CD14-positive monocyte (primary cell): Measurements from ENCODE around the gene ACTN4. TPM values are rescaled to one million over a fixed set of nuclear protein-coding genes. Genes with fewer than 3 reads are reported as not detected.

ENCODE experiments used
- DNase-seq, 3 donors: peaks; one replicate each; pipeline ENCODE4 v3.0.0-alpha.2; 2011 to 2022
- H2AFZ ChIP-seq: 2 replicates; pipeline ENCODE4 v1.6.0; 2012; ENCODE audit warnings: mild to moderate bottlenecking, low read depth, low read length, inconsistent platforms; ENCODE audit not compliant: insufficient read depth, poor library complexity, severe bottlenecking
- H3K27ac ChIP-seq, 2 donors: 1 replicate in 1 of 2; 2 replicates in 1 of 2; pipeline ENCODE4 v1.5.1; 2012 to 2013; ENCODE audit warnings: low read length in 2 of 2, control low read depth in 1 of 2, inconsistent platforms in 1 of 2, low read depth in 1 of 2, mild to moderate bottlenecking in 1 of 2
- H3K27me3 ChIP-seq, 2 donors: one replicate each; pipeline versions ENCODE4 v1.6.0 to v1.6.1; 2011 to 2013; ENCODE audit warnings: low read length in 2 of 2; ENCODE audit not compliant: control insufficient read depth in 2 of 2, insufficient read depth in 2 of 2
- H3K36me3 ChIP-seq, 2 donors: replicated peaks in 1 of 2; 1 replicate in 1 of 2; 2 replicates in 1 of 2; pipeline versions ENCODE4 v1.5.1 to v1.6.1; 2012 to 2013; ENCODE audit warnings: low read length in 2 of 2, control low read depth in 1 of 2, inconsistent platforms in 1 of 2, mild to moderate bottlenecking in 1 of 2; ENCODE audit not compliant: insufficient read depth in 2 of 2, control insufficient read depth in 1 of 2
- H3K4me1 ChIP-seq, 2 donors: 1 replicate in 1 of 2; 2 replicates in 1 of 2; pipeline versions ENCODE4 v1.5.1 to v1.6.1; 2012 to 2013; ENCODE audit warnings: low read length in 2 of 2, control low read depth in 1 of 2, inconsistent platforms in 1 of 2, mild to moderate bottlenecking in 1 of 2, moderate library complexity in 1 of 2; ENCODE audit not compliant: insufficient read depth in 2 of 2, control insufficient read depth in 1 of 2
- H3K4me2 ChIP-seq: replicated peaks from 2 replicates; pipeline ENCODE3; 2012; ENCODE audit warnings: low read length, moderate library complexity, mild to moderate bottlenecking; ENCODE audit not compliant: poor library complexity, severe bottlenecking; ENCODE audit errors: extremely low read depth
- H3K4me3 ChIP-seq, 3 experiments: fragments of 200-600 bp in 1 of 3; sonication (generic) in 1 of 3; replicated peaks in 1 of 3; 1 replicate in 2 of 3; 2 replicates in 1 of 3; pipeline ENCODE4 v1.5.1; 2011 to 2013; ENCODE audit warnings: low read length in 3 of 3, mild to moderate bottlenecking in 3 of 3, control low read depth in 2 of 3, low read depth in 2 of 3, inconsistent platforms in 1 of 3, moderate library complexity in 1 of 3
- H3K79me2 ChIP-seq: 2 replicates; pipeline ENCODE4 v1.6.0; 2012; ENCODE audit warnings: mild to moderate bottlenecking, control low read depth, inconsistent platforms, low read length, moderate library complexity; ENCODE audit not compliant: insufficient read depth
- H3K9ac ChIP-seq: 2 replicates; pipeline ENCODE4 v1.6.0; 2017; ENCODE audit warnings: low read length, mild to moderate bottlenecking; ENCODE audit not compliant: insufficient read depth, poor library complexity, severe bottlenecking
- H3K9me3 ChIP-seq, 2 donors: replicated peaks in 1 of 2; 1 replicate in 1 of 2; 2 replicates in 1 of 2; pipeline versions ENCODE4 v1.5.1 to v1.6.1; 2012 to 2013; ENCODE audit warnings: low read length in 2 of 2, control low read depth in 1 of 2; ENCODE audit not compliant: control insufficient read depth in 1 of 2, insufficient read depth in 1 of 2
- H4K20me1 ChIP-seq: 2 replicates; pipeline ENCODE4 v1.6.0; 2012; ENCODE audit warnings: mild to moderate bottlenecking, low read length, control low read depth, moderate library complexity; ENCODE audit not compliant: insufficient read depth
- H3K27ac Mint-ChIP-seq, 7 donors: one replicate each; pipeline ENCODE4 v1.8.0; 2020; ENCODE audit warnings: mild to moderate bottlenecking in 7 of 7, mixed read lengths in 7 of 7, moderate library complexity in 6 of 7, inconsistent platforms in 2 of 7
- H3K27me3 Mint-ChIP-seq, 3 donors: one replicate each; pipeline ENCODE4 v1.8.0; 2021 to 2022; ENCODE audit warnings: low read depth in 3 of 3, mild to moderate bottlenecking in 3 of 3, mixed read lengths in 3 of 3, moderate library complexity in 3 of 3, inconsistent platforms in 1 of 3
- H3K36me3 Mint-ChIP-seq, 2 donors: one replicate each; pipeline ENCODE4 v1.8.0; 2020; ENCODE audit warnings: mixed read lengths in 2 of 2, inconsistent platforms in 1 of 2, mild to moderate bottlenecking in 1 of 2
- H3K4me1 Mint-ChIP-seq: one replicate; pipeline ENCODE4 v1.8.0; 2020; ENCODE audit warnings: mild to moderate bottlenecking, mixed read lengths
- H3K4me3 Mint-ChIP-seq, 2 donors: one replicate each; pipeline ENCODE4 v1.8.0; 2020; ENCODE audit warnings: mild to moderate bottlenecking in 2 of 2, mixed read lengths in 2 of 2, moderate library complexity in 1 of 2
- H3K9me3 Mint-ChIP-seq, 7 donors: one replicate each; pipeline ENCODE4 v1.8.0; 2020 to 2022; ENCODE audit warnings: mixed read lengths in 7 of 7, mild to moderate bottlenecking in 6 of 7, moderate library complexity in 6 of 7, inconsistent platforms in 2 of 7
- WGBS: methylation state at CpG from one replicate; pipeline ENCODE4 v1.1.5; 2013; ENCODE audit warnings: missing lambda C conversion rate; ENCODE audit not compliant: insufficient coverage; 5-methylcytosine and 5-hydroxymethylcytosine counted together
- intact Hi-C, 2 donors: fragments of 100-400 bp; cut with micrococcal nuclease; formaldehyde crosslinking; loops; one replicate each; pipeline versions ENCODE4 v1.15.0 to v1.15.1; 2023
- polyA plus RNA-seq, 3 donors: library from polyadenylated mRNA; depleted of rRNA in 1 of 3; unstranded in 2 of 3; stranded (reverse) in 1 of 3; fragments of 300-500 nt in 2 of 3; fragments of >200 nt in 1 of 3; fragmentation: Illumina TruSeq in 2 of 3; gene quantifications; 1 replicate in 2 of 3; 2 replicates in 1 of 3; pipeline ENCODE4 v1.2.3, GENCODE V29; 2012 to 2021
- TF ChIP-seq, protein P1 (sequence below): fragments of 200-600 bp; IDR thresholded peaks from one replicate; pipeline ENCODE4 v1.8.0; 2022; ENCODE audit warnings: antibody characterized with exemption, mild to moderate bottlenecking

The ACTN4 gene
- polyA plus RNA-seq, 3 donors = 8.4 to 177 (median 16.0) TPM

DNA sequence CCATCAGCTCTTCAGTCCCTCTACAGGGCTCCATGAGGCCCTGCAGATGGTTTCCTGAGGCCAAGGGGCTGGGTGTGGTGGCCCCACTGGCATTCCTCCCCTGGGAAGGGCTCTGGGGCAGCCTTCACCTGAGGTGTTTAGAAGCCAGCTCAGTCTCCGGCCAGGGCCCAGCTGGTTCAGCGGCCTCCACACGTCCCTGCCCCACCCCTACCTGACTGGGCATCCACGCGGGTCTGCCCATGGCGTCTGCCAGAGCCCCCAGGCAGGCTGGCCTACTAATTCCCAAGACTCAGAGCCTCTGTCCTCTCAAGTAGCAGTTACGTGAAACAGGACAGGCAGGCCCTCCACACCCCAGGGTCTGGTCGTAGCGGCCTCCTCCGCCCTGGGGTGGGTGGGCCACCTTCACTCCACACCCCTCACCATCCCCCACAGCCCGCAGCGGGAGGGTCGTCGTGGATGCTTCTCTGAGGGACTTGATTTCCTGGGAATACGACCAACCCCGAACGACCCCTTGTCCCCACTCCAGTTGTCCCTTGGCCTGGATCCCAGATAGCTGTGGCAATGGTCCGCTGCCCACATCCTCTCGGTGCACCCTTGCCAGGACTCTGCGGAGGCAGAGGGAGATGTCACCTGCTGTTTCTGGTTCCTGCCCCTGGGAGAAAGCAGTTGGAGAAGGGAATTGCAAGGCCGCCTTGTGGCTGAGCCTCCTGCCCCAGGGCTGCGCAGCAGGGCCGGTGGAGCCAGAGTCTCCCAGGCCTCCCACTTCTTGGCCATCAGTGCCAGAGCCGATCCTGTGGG, 72.5 kb downstream of the ACTN4 start:
- H3K27ac ChIP-seq = peak overlapping the region in 1 of 2 donors; percentile 20
- no peaks in the 10 kb centered on the region for H3K27me3 ChIP-seq
- Mint-ChIP-seq H3K27ac (peak overlapping the region in 3 of 7 donors; percentile 30 to 68 (median 65)), H3K27me3 (peaks cover 0 to 1% (median 0%) of the 10 kb centered on the region in 3 donors), H3K9me3 (no peaks in the 10 kb centered on the region), H3K36me3 (peaks cover 83 to 98% of the 10 kb centered on the region in 2 donors), H3K4me3 (no peak overlapping the region), H3K4me1 (no peaks in the 10 kb centered on the region)
- peaks cover 92 to 100% of the 10 kb centered on the region in 2 donors for H3K36me3 ChIP-seq
- no peak for DNase-seq
- peaks cover 16% of the 10 kb centered on the region for H4K20me1 ChIP-seq
- H3K4me1 ChIP-seq = no peaks in the 10 kb centered on the region
- WGBS = 88% methylated on average over 20 of the region's 24 CpGs
- intact Hi-C loops = no loop called here
- no peaks in the 10 kb centered on the region for H3K9me3 ChIP-seq
- TF ChIP-seq, protein P1, sequence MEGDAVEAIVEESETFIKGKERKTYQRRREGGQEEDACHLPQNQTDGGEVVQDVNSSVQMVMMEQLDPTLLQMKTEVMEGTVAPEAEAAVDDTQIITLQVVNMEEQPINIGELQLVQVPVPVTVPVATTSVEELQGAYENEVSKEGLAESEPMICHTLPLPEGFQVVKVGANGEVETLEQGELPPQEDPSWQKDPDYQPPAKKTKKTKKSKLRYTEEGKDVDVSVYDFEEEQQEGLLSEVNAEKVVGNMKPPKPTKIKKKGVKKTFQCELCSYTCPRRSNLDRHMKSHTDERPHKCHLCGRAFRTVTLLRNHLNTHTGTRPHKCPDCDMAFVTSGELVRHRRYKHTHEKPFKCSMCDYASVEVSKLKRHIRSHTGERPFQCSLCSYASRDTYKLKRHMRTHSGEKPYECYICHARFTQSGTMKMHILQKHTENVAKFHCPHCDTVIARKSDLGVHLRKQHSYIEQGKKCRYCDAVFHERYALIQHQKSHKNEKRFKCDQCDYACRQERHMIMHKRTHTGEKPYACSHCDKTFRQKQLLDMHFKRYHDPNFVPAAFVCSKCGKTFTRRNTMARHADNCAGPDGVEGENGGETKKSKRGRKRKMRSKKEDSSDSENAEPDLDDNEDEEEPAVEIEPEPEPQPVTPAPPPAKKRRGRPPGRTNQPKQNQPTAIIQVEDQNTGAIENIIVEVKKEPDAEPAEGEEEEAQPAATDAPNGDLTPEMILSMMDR = no peak
- H3K4me3 ChIP-seq = no peak overlapping the region
- H3K9ac ChIP-seq = no peak overlapping the region
- H3K79me2 ChIP-seq = no peaks in the 10 kb centered on the region
- H3K4me2 ChIP-seq = no peak overlapping the region
- H2AFZ ChIP-seq = no peak overlapping the region

DNA sequence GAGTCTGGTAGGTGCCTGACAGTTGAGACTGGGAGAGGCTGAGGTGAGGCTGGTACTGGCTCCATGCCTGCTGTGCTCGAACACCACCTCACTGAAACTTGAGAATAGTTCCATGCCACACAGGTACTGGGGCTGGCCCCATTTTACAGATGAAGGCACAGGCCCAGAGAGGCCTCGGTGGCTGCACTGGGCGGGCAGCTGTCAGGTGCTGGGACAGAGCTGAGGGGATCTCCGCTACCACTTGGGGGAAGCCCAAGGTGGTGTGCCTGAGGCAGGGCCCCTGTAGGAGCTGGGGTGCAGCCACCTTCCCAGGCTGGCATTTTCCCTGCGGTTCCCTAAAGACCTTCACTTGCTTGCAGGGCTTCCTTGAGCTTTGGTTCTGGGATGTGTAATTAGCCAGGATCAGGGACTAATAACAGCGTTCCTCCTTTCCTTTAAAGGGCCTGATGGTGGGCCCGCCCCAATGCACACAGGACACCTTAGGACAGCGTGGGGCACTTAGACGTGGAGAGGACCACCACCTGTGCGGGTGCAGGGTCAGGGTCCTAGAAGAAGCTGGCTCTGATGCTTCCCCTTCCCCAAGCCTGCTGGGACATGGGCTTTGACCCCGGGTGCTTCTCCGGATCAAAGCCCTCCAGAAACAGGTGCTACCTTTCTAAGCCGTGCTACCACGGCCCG, 73.2 kb downstream of the ACTN4 start:
- intact Hi-C loops = no loop called here
- Histone ChIP-seq H3K4me2 (no peak overlapping the region), H3K9me3 (no peaks in the 10 kb centered on the region), H4K20me1 (peaks cover 16% of the 10 kb centered on the region), H2AFZ (no peak overlapping the region), H3K9ac (no peak overlapping the region), H3K36me3 (peaks cover 96 to 100% of the 10 kb centered on the region in 2 donors), H3K27me3 (no peaks in the 10 kb centered on the region), H3K27ac (no peak overlapping the region), H3K79me2 (no peaks in the 10 kb centered on the region), H3K4me1 (no peaks in the 10 kb centered on the region), H3K4me3 (no peak overlapping the region)
- peak overlapping the region in 1 of 7 donors; percentile 68 for H3K27ac Mint-ChIP-seq
- no peak overlapping the region for H3K4me3 Mint-ChIP-seq
- no peak for DNase-seq
- H3K36me3 Mint-ChIP-seq = peaks cover 85 to 98% of the 10 kb centered on the region in 2 donors
- peaks cover 0 to 1% (median 0%) of the 10 kb centered on the region in 3 donors for H3K27me3 Mint-ChIP-seq
- no peaks in the 10 kb centered on the region for H3K9me3 Mint-ChIP-seq
- 98% methylated on average over 13 of the region's 15 CpGs for WGBS
- H3K4me1 Mint-ChIP-seq = no peaks in the 10 kb centered on the region
- TF ChIP-seq, protein P1 = no peak
